ENCODE data around the gene KRTAP10-2. TPM values are rescaled to one million over a fixed set of nuclear protein-coding genes. Genes with fewer than 3 reads are reported as not detected.

Gene KRTAP10-2
- total RNA-seq, 1 experiment from 2014 or later = not detected

GRCh38 chr21:44589586-44590305, 38.4 kb upstream of the KRTAP10-2 start:
- no peak overlapping the region for H2AFZ ChIP-seq
- POLR2A ChIA-PET (ENCODE audit: unreplicated experiment) = no interaction called here
- no peak overlapping the region for H3K4me3 ChIP-seq
- no peaks in the 10 kb centered on the region for H3K4me1 ChIP-seq (replicated peaks; ENCODE audit: insufficient read depth)
- TF ChIP-seq EZH2 (IDR thresholded peaks at IDR 0.05; ENCODE audit: low read depth) (no peak), CTCF (conservative IDR thresholded peaks at IDR 0.05) (no peak)
- no peaks in the 10 kb centered on the region for H3K9me3 ChIP-seq (ENCODE audit: insufficient read depth, low read depth)
- H3K36me3 ChIP-seq (ENCODE audit: low read depth) = no peaks in the 10 kb centered on the region
- CTCF ChIA-PET = no interaction called here
- no peaks in the 10 kb centered on the region for H3K79me2 ChIP-seq (ENCODE audit: low read depth)
- no peak for DNase-seq
- intact Hi-C loops (cut with micrococcal nuclease; ENCODE audit: unreplicated experiment) = no loop called here
- no TSS peak for BruUV-seq (replicated peaks)
- no peaks in the 10 kb centered on the region for H3F3A ChIP-seq (ENCODE audit: insufficient read depth, low read depth)
- peaks cover 53% of the 10 kb centered on the region for H3K27me3 ChIP-seq (ENCODE audit: insufficient read depth, low read depth)
- no peaks in the 10 kb centered on the region for H4K20me1 ChIP-seq (ENCODE audit: insufficient read depth)
- H3K4me2 ChIP-seq = no peak overlapping the region
- no peak overlapping the region for H3K27ac ChIP-seq
- no peaks in the 10 kb centered on the region for H3K9me2 ChIP-seq (ENCODE audit: insufficient read depth)

- DNase-seq = no peak
- TF ChIP-seq CTCF (conservative IDR thresholded peaks at IDR 0.05) (no peak), EZH2 (IDR thresholded peaks at IDR 0.05; ENCODE audit: low read depth) (no peak)
- POLR2A ChIA-PET (ENCODE audit: unreplicated experiment) = no interaction called here
- Histone ChIP-seq H3K27me3 (ENCODE audit: insufficient read depth, low read depth) (peaks cover 51% of the 10 kb centered on the region), H3K4me3 (no peak overlapping the region), H4K20me1 (ENCODE audit: insufficient read depth) (no peaks in the 10 kb centered on the region), H3K9me3 (ENCODE audit: insufficient read depth, low read depth) (no peaks in the 10 kb centered on the region), H3K27ac (no peak overlapping the region), H3F3A (ENCODE audit: insufficient read depth, low read depth) (no peaks in the 10 kb centered on the region), H2AFZ (no peak overlapping the region), H3K4me2 (no peak overlapping the region), H3K4me1 (replicated peaks; ENCODE audit: insufficient read depth) (no peaks in the 10 kb centered on the region), H3K9me2 (ENCODE audit: insufficient read depth) (no peaks in the 10 kb centered on the region), H3K79me2 (ENCODE audit: low read depth) (no peaks in the 10 kb centered on the region), H3K36me3 (ENCODE audit: low read depth) (no peaks in the 10 kb centered on the region)
- BruUV-seq (replicated peaks) = no TSS peak
- CTCF ChIA-PET = no interaction called here
- intact Hi-C loops (cut with micrococcal nuclease; ENCODE audit: unreplicated experiment) = no loop called here
Measured at GRCh38 chr21:44589094-44589493, 37.8 kb upstream of the KRTAP10-2 start.

GRCh38 chr21:44585892-44586291, 34.6 kb upstream of the KRTAP10-2 start:
- intact Hi-C loops (cut with micrococcal nuclease; ENCODE audit: unreplicated experiment) = no loop called here
- H3K4me3 ChIP-seq = no peak overlapping the region

More at GRCh38 chr21:44585892-44586291, 34.6 kb upstream of the KRTAP10-2 start:
- Histone ChIP-seq H3K27me3 (ENCODE audit: insufficient read depth, low read depth) (peaks cover 35% of the 10 kb centered on the region), H3K4me1 (replicated peaks; ENCODE audit: insufficient read depth) (no peaks in the 10 kb centered on the region), H3K27ac (no peak overlapping the region), H4K20me1 (ENCODE audit: insufficient read depth) (no peaks in the 10 kb centered on the region), H3K4me2 (no peak overlapping the region), H2AFZ (no peak overlapping the region), H3K9me3 (ENCODE audit: insufficient read depth, low read depth) (no peaks in the 10 kb centered on the region), H3K36me3 (ENCODE audit: low read depth) (no peaks in the 10 kb centered on the region), H3F3A (ENCODE audit: insufficient read depth, low read depth) (no peaks in the 10 kb centered on the region), H3K9me2 (ENCODE audit: insufficient read depth) (no peaks in the 10 kb centered on the region), H3K79me2 (ENCODE audit: low read depth) (no peaks in the 10 kb centered on the region)
- no peak for DNase-seq
- no TSS peak for BruUV-seq (replicated peaks)
- ChIA-PET CTCF (no interaction called here), POLR2A (ENCODE audit: unreplicated experiment) (no interaction called here)
- TF ChIP-seq EZH2 (IDR thresholded peaks at IDR 0.05; ENCODE audit: low read depth) (no peak), CTCF (conservative IDR thresholded peaks at IDR 0.05) (no peak)
